Stomach (tissue), 4 donors: ENCODE measurements around the gene NIN.

Source experiments
- CTCF ChIP-seq, 7 experiments: fragments of 450-650 bp in 4 of 7; fragments of 200-600 bp in 3 of 7; sonication (generic) in 3 of 7; IDR thresholded peaks; one replicate each; pipeline ENCODE4 v1.5.1; 2016 to 2019; ENCODE audit warnings: antibody characterized with exemption in 7 of 7, control low read depth in 2 of 7, mild to moderate bottlenecking in 1 of 7
- EP300 ChIP-seq: sonication (generic); formaldehyde crosslinking; IDR thresholded peaks from one replicate; pipeline ENCODE4 v1.6.1; 2017; ENCODE audit warnings: antibody characterized with exemption
- POLR2A ChIP-seq, 4 donors: fragments of 450-650 bp; IDR thresholded peaks; one replicate each; pipeline ENCODE4 v1.6.1; 2016; ENCODE audit warnings: antibody characterized with exemption in 4 of 4, control low read depth in 2 of 4, mild to moderate bottlenecking in 1 of 4, moderate library complexity in 1 of 4
- POLR2AphosphoS5 ChIP-seq, 3 donors: sonication (generic); formaldehyde crosslinking; IDR thresholded peaks; one replicate each; pipeline ENCODE4 v1.6.1; 2016; ENCODE audit warnings: antibody characterized with exemption in 3 of 3

GRCh38 chr14:50758305-50758704 is 72.7 kb downstream of the NIN start:
- no peak for TF ChIP-seq CTCF (IDR thresholded peaks at IDR 0.05)
- TF ChIP-seq EP300, result no peak
- no peak for TF ChIP-seq POLR2AphosphoS5 (IDR thresholded peaks at IDR 0.05)
- no peak for TF ChIP-seq POLR2A (IDR thresholded peaks at IDR 0.05)
